A204.1 (cell line): ENCODE measurements around the gene CD2BP2.
"Not testable (repeated sequence)": the region's sequence is repeated elsewhere in the genome, so short reads cannot be mapped to it uniquely, and the experiment has no call there.

Experiments used
- FAIRE-seq: peaks from 2 replicates; lab custom pipeline; 2012; peaks lifted over from hg19 to GRCh38; lab: Jason Lieb, UNC

The CD2BP2 gene

GRCh38 chr16:30355144-30355953, at the start of gene CD2BP2:
Gene CD2BP2, minus strand, starts transcription at chr16:30355308. Its CDS starts 627 bp downstream, at chr16:30354681.
- FAIRE-seq: peak; percentile 96

DNA sequence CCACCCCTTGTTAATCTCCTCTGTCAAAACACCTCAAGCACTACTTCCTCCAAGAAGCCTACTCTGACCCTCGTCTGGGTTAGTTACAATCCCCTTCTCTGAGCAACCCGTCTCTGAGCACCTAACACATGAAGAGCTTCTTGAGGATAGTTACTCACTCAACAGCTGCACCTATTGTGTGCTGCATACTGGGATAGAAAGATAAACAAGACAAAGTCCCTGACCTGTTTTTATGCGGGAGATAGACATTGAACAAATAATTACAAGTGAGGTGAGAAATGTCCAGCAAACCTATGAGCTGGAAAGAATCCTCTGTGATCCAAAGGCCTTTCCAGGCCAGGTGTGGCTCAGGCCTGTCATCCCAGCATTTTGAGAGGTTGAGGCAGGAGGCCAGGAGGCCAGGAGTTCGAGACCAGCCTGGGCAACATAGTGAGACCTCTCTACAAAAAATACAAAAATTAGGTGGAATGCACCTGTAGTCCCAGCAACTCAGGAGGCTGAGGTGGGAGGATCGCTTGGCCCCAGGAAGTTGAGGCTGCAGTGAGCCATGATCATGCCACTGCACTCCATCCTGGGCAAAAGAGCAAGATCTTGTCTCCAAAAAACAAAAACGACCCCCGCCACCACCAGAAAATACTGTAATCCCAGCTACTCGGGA, 46.8 kb upstream of the CD2BP2 start:
- FAIRE-seq: no peak

GRCh38 chr16:30399435-30400186, 44.5 kb upstream of the CD2BP2 start:
- no peak for FAIRE-seq

DNA sequence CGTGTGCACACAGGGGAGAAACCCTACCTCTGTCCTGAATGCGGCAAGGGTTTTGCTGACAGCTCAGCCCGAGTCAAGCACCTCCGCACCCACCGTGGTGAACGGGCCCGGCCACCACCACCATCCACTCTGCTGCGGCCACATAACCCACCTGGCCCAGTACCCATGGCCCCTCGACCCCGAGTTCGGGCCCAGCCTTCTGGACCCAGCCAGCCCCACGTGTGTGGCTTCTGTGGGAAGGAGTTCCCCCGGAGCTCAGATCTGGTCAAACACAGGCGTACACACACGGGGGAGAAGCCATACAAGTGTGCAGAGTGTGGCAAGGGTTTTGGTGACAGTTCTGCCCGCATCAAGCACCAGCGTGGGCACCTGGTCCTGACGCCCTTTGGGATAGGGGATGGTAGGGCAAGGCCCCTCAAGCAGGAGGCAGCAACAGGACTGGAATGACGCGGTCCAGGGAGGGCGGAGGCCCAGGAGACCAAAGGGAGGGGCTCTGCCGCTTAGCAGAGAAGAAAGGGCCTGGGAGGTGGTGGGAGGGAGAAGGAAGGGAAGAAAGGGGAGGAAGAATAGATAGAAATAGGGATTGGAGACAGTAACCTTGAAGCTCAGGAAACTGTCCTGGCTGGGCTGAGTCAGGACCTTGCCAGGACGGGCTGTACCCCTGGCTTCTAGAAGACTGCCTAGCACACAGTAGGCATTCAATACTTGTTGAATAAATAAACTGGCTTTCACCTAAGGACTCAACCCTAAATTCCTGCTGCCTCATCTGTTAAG, 43.7 kb upstream of the CD2BP2 start:
- FAIRE-seq: no peak

DNA sequence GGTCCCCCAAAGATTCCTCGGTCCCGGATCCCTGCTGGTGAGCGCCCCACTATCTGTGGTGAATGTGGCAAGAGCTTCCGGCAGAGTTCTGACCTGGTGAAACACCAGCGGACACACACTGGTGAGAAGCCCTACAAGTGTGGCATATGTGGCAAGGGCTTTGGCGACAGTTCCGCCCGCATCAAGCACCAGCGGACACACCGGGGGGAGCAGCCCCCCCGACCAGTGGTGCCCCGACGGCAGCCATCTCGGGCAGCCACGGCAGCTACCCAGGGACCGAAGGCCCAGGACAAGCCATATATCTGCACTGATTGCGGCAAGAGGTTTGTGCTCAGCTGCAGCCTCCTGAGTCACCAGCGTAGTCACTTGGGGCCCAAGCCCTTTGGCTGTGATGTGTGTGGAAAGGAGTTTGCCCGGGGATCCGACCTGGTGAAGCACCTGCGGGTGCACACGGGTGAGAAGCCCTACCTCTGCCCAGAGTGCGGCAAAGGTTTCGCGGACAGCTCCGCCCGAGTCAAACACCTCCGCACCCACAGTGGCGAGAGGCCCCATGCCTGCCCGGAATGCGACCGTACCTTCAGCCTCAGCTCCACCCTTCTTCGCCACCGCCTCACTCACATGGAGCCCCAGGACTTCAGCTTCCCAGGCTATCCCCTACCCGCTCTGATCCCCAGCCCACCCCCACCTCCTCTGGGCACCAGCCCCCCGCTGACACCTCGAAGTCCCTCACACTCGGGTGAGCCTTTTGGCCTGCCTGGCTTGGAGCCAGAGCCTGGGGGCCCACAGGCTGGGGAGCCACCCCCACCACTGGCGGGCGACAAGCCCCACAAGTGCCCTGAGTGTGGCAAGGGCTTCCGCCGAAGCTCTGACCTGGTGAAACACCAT, 42.9 kb upstream of the CD2BP2 start:
- no peak for FAIRE-seq

DNA sequence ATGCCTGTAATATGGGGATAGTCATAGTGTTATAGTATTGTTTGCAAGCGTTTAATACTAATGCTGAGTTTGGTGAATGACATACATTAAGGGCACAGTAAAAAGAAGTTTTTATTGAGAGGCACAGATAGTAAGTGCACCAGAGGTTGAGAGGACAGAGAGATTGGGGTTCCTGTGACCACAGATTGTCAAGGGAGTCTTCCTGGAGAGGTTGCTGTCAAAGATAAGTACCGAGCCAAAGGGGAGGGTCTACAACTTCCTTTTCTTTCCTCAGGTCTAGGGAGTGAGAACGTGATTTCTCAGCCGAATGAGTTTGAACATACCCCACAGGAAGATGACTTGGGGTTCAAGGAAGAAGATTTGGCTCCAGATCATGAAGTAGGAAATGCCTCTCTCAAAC, 41.9 kb upstream of the CD2BP2 start:
- no peak for FAIRE-seq

DNA sequence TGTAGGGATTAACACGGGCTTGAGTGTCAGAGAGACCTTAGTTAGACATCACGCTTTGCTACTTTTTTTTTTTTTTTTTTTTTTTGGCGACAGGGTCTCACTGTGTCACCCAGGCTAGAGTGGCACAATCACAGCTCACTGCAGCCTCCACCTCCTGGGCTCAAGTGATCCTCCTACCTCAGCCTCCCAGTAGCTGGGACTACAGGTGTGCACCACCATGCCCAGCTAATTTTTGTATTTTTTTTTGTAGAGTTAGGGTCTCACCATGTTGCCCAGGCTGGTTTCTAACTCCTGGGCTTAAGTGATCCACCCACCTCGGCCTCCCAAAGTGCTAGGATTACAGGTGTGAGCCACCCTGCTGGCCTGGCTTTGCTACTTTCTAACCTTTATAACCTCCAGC, 41.5 kb upstream of the CD2BP2 start:
- not testable (repeated sequence) for FAIRE-seq

DNA sequence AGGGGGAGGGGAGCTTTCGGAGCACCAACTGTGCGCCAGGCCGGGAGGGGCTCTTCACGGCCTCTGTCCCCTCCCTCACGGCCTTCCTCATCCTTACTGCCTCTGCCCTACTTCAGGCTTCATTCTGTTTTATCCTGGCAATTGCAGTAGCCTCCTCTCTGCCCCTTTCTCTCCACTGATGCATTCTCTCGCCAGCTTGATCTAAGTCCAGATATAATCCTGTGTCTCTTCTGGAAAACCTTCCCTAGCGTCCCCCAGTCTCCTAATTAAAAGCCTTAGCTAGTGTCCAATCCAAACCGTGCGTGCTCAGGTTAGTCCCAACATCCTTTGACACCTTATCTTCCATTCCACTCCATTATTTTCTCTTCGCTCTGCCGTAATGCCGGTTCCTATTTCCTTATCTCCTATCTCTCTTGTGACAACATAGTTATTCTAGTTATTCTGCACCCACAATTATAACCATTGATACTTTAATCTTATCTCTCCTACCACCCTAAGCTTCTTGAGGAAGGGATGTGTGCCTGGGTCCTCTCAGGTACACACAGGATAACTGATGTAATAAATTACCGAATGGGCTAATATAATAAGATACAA, 41.0 kb upstream of the CD2BP2 start:
- no peak for FAIRE-seq

GRCh38 chr16:30395155-30395991, 40.3 kb upstream of the CD2BP2 start, which contains the start of gene ZNF48:
Gene ZNF48, plus strand, starts transcription at chr16:30395420. Its CDS starts 375 bp downstream, at chr16:30395795.
- FAIRE-seq: no peak

DNA sequence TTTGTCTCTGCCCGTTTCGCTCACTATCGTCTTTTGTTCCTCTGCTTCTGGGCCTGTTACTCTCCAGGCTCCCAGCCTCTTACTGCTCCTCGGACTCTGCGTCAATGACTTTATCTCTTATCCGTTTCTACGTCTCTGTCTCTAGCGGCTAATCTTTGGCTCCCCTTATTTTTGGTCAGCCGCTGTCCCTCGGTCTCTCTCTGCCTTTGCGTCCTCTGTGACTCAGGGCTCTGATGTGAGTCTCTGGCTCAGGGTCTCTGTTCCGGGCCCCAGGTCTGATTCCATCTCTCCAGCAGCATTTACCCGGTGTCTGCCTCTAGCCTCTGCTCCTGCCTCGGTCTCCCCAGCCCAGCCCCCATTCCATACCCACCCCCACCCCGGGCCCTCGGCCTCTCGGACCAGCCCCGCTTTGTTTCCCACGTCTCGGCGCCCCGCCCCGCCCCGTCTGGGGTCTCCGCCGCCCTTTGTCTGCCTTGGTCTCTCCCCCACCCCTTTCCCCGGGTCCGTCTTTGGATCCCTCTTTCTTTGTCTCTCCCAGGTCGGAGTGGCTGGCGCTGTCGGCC, 39.6 kb upstream of the CD2BP2 start:
- FAIRE-seq: no peak

- no peak for FAIRE-seq
These were observed 28.4 kb upstream of the CD2BP2 start for GRCh38 chr16:30383521-30383920.

- no peak for FAIRE-seq
These were observed 27.2 kb upstream of the CD2BP2 start, which contains the start of gene SEPTIN1 for GRCh38 chr16:30382111-30382881. Gene SEPTIN1, minus strand, starts transcription at chr16:30382561. Its CDS starts 19 bp downstream, at chr16:30382542.

- no peak for FAIRE-seq
These were observed 26.4 kb upstream of the CD2BP2 start for GRCh38 chr16:30381291-30382041.

GRCh38 chr16:30380803-30381208, 25.7 kb upstream of the CD2BP2 start:
- FAIRE-seq: no peak

- no peak for FAIRE-seq
These were observed 25.1 kb upstream of the CD2BP2 start for GRCh38 chr16:30380072-30380802.

DNA sequence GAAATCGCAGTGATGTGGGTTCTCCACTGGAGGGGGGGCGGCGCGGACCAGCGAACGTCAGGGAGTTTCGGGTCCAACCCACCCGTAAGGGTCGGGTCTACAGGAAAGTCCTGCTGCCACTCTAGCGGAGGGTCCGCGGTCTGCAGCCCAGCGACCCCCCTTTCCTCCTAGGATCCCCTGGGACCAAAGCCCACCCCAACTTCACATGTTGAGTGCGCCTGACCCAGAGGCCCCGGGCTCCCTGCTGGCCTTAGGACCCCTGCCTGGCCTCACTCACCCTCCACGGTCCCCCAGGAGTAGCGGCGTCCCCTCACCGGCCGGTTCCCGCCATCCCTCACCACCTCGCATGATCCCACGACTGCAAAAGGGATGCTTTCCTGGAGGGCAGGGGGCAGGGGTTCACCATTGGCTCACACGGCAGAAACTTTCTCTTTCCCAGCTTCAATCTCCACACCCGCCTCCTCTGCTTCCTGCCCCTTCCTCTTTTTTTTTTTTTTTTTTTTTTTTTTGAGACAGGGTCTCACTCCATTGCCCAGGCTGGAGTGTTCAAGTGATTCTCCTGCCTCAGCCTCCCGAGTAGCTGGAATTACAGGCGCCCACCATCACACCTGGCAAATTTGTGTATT, 24.2 kb upstream of the CD2BP2 start:
- FAIRE-seq: no peak
